Smooth muscle cell (in vitro differentiated cells): ENCODE measurements around the gene TTC4. TPM values are rescaled to one million over a fixed set of nuclear protein-coding genes. Genes with fewer than 3 reads are reported as not detected.

ENCODE experiments used
- DNase-seq: peaks from one replicate; lab custom pipeline; 2025; ENCODE audit not compliant: unreplicated experiment; lab: John Stamatoyannopoulos, UW
- H2AFZ ChIP-seq: fragments of 200-600 bp; sonication (generic); 2 replicates; pipeline ENCODE4 v1.6.0; 2016; ENCODE audit warnings: antibody characterized with exemption, low read depth, mild to moderate bottlenecking
- H3F3A ChIP-seq: fragments of 200-600 bp; sonication (generic); 2 replicates; pipeline ENCODE4 v1.6.0; 2017; ENCODE audit warnings: antibody characterized with exemption, low read depth
- H3K27ac ChIP-seq: fragments of 200-600 bp; sonication (generic); 2 replicates; pipeline ENCODE4 v1.5.1; 2016; ENCODE audit warnings: low read depth, mild to moderate bottlenecking
- H3K27me3 ChIP-seq: fragments of 200-600 bp; sonication (generic); 2 replicates; pipeline ENCODE4 v1.6.1; 2016; ENCODE audit warnings: low read depth, mild to moderate bottlenecking
- H3K36me3 ChIP-seq: fragments of 200-600 bp; sonication (generic); 2 replicates; pipeline ENCODE4 v1.5.1; 2016; ENCODE audit warnings: low read depth
- H3K4me1 ChIP-seq: fragments of 200-600 bp; sonication (generic); 2 replicates; pipeline ENCODE4 v1.5.1; 2016; ENCODE audit warnings: low read depth
- H3K4me2 ChIP-seq: fragments of 200-600 bp; sonication (generic); 2 replicates; pipeline ENCODE4 v1.6.0; 2016; ENCODE audit warnings: mild to moderate bottlenecking
- H3K4me3 ChIP-seq: fragments of 200-600 bp; sonication (generic); 2 replicates; pipeline ENCODE4 v1.5.1; 2016; ENCODE audit warnings: mild to moderate bottlenecking
- H3K79me2 ChIP-seq: fragments of 200-600 bp; sonication (generic); 2 replicates; pipeline ENCODE4 v1.6.0; 2016; ENCODE audit warnings: low read depth, mild to moderate bottlenecking
- H3K9ac ChIP-seq: fragments of 200-600 bp; sonication (generic); 2 replicates; pipeline ENCODE4 v1.6.0; 2016; ENCODE audit warnings: low read depth
- H3K9me3 ChIP-seq: fragments of 200-600 bp; sonication (generic); replicated peaks from 2 replicates; pipeline ENCODE4 v1.5.1; 2016; ENCODE audit warnings: low read depth
- H4K20me1 ChIP-seq: fragments of 200-600 bp; sonication (generic); 2 replicates; pipeline ENCODE4 v1.6.0; 2016; ENCODE audit warnings: low read depth
- CTCF ChIP-seq: fragments of 200-600 bp; sonication (generic); IDR thresholded peaks from 2 replicates; pipeline ENCODE4 v1.5.1; 2017; ENCODE audit warnings: borderline replicate concordance, mild to moderate bottlenecking, antibody characterized with exemption; ENCODE audit not compliant: insufficient read depth, poor library complexity, severe bottlenecking
- WGBS: methylation state at CpG from one replicate; pipeline ENCODE4 v1.1.7; 2016; ENCODE audit warnings: low lambda C conversion rate; 5-methylcytosine and 5-hydroxymethylcytosine counted together
- polyA plus RNA-seq: library from polyadenylated mRNA; unstranded; fragments of >200 nt; fragmentation: Nextera tagmentation; extraction: Ambion mirVana; gene quantifications from 2 replicates; pipeline ENCODE4 v1.2.1, GENCODE V29; 2016
- total RNA-seq: library from RNA; depleted of rRNA; stranded (reverse); fragments of >200 nt; gene quantifications from 2 replicates; pipeline ENCODE4 v1.2.3, GENCODE V29; 2014

TTC4 gene
- total and polyA plus RNA-seq, 2 experiments from 2014 or later = 14.7 to 27.3 TPM

DNA sequence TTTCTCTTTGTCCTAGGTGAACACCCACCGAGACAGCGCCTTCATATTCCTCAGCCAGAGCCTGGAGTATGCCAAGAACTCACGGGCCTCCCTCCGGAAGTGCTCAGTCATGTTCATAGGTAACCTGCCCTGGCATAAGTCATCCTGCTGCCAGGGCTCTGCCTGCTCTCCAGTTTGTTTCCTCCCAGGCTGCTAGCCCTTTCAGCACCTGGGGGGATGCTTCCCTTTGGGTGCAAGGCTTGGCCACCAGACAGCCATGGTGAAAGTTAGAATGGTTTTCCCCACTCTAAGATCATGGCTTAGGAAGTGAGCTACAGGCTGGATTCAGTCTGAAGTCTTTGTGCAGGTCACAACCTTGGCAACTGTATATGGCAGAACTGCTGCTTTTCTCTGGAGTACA, 9.2 kb upstream of the TTC4 start:
- Histone ChIP-seq H3K9me3 (no peaks in the 10 kb centered on the region), H3K27me3 (peaks cover 45% of the 10 kb centered on the region), H3K4me3 (no peak overlapping the region), H3K27ac (no peak overlapping the region), H2AFZ (no peak overlapping the region), H3K79me2 (no peaks in the 10 kb centered on the region), H4K20me1 (no peaks in the 10 kb centered on the region), H3F3A (no peaks in the 10 kb centered on the region), H3K9ac (no peak overlapping the region), H3K4me2 (no peak overlapping the region), H3K4me1 (no peaks in the 10 kb centered on the region), H3K36me3 (no peaks in the 10 kb centered on the region)
- no peak for DNase-seq
- TF ChIP-seq CTCF = no peak
- WGBS = 98% methylated on average over 4 of the region's 4 CpGs

DNA sequence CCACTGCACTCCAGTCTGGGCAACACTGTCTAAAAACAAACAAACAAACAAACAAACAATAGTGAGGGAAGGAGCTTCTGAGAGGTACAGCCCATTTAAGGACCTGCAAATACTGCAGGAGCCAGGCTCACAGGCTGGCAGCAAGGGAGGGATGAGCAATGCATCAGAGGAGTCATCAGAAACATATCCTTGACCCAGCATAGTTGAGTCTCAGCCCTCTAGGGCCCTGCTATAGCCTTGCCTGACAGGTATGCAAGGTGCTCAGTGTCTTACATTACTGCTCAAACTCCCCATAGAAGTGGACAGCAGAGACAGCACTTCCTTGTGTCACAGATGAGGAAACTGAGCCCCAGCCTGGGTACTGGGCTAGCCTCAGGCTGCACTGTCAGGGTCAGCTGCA, 7.3 kb upstream of the TTC4 start:
- no peak overlapping the region for H3K4me3 ChIP-seq
- no peak overlapping the region for H3K9ac ChIP-seq
- no peak overlapping the region for H3K27ac ChIP-seq
- H4K20me1 ChIP-seq = no peaks in the 10 kb centered on the region
- no peak overlapping the region for H2AFZ ChIP-seq
- no peaks in the 10 kb centered on the region for H3K9me3 ChIP-seq
- no peaks in the 10 kb centered on the region for H3K79me2 ChIP-seq
- H3F3A ChIP-seq = no peaks in the 10 kb centered on the region
- peaks cover 35% of the 10 kb centered on the region for H3K27me3 ChIP-seq
- H3K4me1 ChIP-seq = no peaks in the 10 kb centered on the region
- no peak for DNase-seq
- H3K36me3 ChIP-seq = no peaks in the 10 kb centered on the region
- no peak for TF ChIP-seq CTCF
- H3K4me2 ChIP-seq = no peak overlapping the region

DNA sequence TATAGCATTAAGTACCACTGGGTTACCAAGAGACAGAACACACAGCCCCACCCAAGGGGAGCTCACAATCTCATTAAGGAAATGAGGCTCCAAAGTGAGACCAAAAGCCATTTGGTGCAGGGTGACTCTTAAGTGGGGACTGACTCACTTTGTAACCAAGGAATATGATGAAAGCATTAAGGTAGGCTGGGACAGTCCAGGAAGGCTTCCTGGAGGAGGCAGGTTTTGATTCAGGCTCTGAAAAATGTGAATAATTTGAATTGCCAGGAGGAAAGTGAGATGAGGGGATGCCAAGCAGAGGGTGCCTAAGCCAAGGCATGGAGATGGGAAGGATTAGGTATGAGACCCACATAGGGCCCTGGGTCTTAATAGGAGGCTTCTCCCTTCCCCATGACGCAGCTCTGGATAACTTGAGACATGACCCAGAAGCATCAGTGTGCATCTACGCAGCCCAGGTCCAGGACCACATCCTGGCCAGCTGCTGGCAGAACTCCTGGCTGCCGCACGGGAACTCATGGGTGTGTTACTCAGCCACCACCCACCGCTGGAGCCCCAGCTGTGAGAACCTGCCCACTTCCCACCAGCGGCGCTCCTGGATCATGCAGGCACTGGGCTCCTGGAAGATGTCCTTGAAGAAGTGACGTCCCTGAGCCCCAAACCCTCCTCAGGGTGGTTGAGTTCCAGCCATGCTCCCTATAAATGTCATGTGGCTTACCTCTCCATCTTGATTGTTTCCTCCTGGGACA, 5.9 kb upstream of the TTC4 start:
- Histone ChIP-seq H3K36me3 (no peaks in the 10 kb centered on the region), H3K27me3 (peaks cover 35% of the 10 kb centered on the region), H4K20me1 (no peaks in the 10 kb centered on the region), H3K4me3 (no peak overlapping the region), H3F3A (no peaks in the 10 kb centered on the region), H3K9ac (no peak overlapping the region), H3K4me2 (no peak overlapping the region), H3K27ac (no peak overlapping the region), H3K9me3 (no peaks in the 10 kb centered on the region), H3K79me2 (no peaks in the 10 kb centered on the region), H3K4me1 (no peaks in the 10 kb centered on the region), H2AFZ (no peak overlapping the region)
- TF ChIP-seq CTCF = no peak
- no peak for DNase-seq
- 82% methylated on average over 8 of the region's 8 CpGs for WGBS

GRCh38 chr1:54710434-54710833, 5.2 kb upstream of the TTC4 start:
- H3K79me2 ChIP-seq = no peaks in the 10 kb centered on the region
- no peaks in the 10 kb centered on the region for H4K20me1 ChIP-seq
- H3K9me3 ChIP-seq = no peaks in the 10 kb centered on the region
- no peak overlapping the region for H2AFZ ChIP-seq
- 92% methylated on average over 3 of the region's 3 CpGs for WGBS
- no peak overlapping the region for H3K4me3 ChIP-seq
- H3K27ac ChIP-seq = no peak overlapping the region
- no peaks in the 10 kb centered on the region for H3K4me1 ChIP-seq
- TF ChIP-seq CTCF = no peak
- H3K4me2 ChIP-seq = no peak overlapping the region
- H3K36me3 ChIP-seq = no peaks in the 10 kb centered on the region
- no peaks in the 10 kb centered on the region for H3F3A ChIP-seq
- no peak for DNase-seq
- no peak overlapping the region for H3K9ac ChIP-seq
- H3K27me3 ChIP-seq = peaks cover 35% of the 10 kb centered on the region
